ENCODE results near the gene RIMS4.

Gene RIMS4

DNA sequence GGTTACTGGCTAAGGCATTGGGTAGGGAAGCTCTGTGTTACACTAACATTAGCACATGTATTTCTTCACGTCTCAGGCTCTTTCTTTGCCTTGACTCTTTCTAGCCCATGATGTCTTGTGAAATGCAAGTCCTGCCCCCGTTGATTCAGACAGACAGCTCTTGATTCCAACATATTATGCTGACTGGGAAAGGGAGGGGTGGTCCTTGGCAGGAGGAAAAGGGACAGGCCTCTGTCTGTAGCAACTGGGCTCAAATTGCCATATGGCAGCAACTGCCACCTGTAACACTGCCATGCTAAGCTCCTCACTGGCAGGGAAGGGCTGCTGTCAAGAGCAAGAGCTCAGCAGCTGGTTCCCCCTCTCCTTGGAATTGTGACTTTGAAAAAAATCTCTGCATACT lies 70.4 kb downstream of the RIMS4 start:
- no peak for DNase-seq (ENCODE audit: low spot score)

DNA sequence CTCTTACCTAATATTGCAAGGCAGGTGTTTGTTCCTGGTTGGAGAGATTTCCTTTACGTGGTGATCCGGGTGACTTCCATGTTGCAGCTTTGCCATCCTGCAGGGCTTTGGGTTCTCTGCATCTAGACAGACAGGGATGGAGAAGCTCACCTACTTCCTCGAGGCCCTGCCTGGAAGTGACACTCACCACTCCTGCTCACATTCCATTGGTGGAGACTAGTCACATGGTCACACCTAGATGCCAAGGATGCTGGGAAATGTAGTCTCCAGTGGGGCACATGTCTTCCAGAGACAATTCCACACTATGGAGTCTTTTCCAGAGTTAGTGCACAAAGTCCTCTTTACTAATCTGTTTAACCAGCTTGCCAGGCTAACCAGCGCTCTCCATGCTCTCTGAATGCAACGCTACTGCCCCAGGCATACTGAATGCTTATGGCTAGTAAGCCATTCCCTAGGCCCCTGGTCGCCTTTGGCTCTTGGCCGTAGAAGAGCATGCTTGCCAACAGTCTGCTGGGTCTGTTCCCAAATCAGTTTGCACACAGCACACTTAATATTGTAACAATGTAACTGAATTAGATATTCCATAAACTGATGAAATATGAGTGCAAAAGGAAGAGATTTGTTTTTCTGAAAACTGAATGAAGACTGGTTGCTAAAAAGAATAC lies 71.4 kb downstream of the RIMS4 start:
- peak; percentile 87 for DNase-seq (ENCODE audit: low spot score)

DNA sequence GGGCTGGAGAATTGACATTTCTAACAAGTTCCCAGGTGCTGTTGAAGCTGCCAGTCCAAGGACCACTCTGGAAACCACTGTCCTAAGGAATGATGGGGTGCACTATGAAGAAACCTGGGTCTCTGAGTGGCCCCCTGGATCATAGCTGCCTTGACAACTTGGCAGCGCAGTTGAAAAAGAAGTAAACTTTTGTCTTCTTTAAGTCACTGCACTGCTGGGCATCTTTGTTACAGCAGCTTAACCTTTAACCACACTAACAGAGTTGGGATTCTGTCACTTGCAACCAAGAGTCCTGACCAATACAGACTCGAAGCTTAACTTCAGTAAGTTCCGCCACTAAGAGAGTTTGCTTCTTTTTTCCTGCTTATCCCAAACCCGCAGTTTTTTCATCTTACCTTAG lies 73.2 kb downstream of the RIMS4 start:
- DNase-seq (ENCODE audit: low spot score), result no peak

DNA sequence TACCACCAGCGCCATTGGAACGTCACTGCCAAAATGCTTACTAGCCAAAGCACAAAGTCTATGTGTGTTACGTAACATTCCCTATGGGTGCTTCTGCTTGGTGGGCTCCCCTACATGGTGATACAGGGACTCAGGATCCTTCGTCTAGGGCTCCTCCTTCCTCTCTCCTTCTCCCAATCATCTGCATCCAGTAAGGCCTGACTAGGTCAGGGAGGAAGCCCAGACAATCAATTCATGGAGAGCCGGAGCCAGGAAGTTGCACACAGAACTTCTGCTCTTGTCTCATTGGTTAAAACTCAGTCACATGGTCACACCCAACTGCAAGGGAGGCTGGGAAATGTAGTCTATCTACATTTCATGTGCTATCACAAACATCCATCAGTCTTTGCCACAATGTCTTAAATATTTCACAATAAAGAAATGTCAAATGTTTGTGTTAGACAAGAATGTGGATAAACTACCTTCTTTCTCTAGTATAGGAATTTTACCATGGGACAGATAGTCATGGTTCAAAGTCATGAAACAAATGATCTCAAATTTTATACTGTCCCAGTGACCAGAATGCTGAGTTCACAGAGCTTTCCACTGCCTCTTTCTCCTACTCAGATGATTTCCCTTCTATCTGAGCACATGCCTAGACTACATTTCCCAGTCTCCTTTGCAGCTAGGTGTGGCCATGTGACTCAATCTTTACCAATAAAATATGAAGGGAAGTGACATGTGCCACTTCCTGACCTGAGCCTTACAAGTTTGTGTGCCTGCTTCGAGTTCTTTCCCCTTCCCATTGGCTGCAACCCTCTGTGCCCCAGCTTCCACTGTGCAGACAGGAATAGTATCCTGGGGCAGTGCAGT lies 74.0 kb downstream of the RIMS4 start:
- DNase-seq (ENCODE audit: low spot score), result peak; percentile 88

DNA sequence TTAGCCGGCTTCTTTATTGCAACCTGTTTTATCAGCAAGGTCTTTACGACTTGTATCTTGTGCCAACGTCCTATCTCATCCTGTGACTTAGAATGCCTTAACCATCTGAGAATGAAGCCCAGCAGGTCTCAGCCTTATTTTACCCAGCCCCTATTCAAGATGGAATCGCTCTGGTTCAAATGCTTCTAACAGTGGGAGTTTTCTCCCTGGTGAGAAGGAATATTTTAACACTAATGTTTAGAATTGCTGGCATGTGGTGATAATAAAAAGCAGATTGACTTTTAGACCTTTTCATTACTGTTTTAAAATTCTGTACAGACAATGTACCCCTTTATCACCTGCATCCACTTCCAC lies 74.6 kb downstream of the RIMS4 start:
- no peak for DNase-seq (ENCODE audit: low spot score)

DNA sequence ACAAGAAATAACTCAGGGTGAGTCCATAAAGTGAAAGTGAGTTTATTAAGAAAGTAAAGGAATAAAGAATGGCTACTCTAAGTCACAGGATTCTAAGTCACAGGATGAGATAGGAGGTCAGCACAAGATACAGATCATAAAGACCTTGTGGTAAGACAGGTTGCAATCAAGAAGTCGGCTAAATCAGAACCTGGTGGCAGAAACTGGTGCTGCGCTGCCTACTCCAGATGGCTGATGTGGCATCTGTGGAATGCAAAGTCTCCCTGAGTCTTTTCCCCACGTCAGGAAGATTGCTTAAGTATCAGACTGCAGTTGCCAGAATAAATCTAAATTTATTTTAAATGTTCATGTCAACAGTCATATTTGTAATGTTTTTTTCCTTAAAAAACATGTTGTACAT lies 75.4 kb downstream of the RIMS4 start:
- DNase-seq (ENCODE audit: low spot score), result no peak

DNA sequence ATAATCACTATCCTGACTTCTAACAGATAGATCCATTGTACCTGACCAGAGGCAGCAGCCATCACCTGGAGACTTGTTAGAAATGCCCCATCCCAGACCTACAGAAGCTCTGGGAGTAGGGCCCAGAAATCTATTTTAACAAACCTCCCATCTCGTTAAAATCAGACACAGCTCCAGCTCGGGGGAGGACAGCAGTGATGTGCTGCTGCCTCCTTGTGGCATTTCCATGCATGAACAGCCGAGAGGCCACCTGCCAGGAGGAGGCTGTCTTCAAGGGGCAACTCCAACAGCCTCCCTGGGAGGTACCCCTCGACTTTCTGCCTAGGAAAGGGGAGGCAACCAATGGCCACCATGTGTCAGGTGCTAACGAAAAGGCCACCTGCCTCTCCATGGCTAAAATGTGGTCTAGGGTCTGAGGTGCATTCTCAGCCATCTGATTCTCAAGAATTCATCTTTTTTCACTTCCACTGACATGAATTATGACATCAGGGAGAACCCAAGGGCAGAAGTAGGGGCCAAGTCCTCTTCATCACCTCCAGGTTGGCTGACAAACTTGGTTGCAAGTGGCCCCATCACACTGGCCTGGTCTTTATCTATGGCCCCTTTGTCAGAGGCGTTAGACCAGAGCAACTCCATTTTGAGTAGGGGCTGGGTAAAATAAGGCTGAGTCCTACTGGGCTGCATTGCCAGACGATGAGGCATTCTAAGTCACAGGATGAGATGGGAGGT lies 76.8 kb downstream of the RIMS4 start:
- DNase-seq (ENCODE audit: low spot score), result peak; percentile 78

DNA sequence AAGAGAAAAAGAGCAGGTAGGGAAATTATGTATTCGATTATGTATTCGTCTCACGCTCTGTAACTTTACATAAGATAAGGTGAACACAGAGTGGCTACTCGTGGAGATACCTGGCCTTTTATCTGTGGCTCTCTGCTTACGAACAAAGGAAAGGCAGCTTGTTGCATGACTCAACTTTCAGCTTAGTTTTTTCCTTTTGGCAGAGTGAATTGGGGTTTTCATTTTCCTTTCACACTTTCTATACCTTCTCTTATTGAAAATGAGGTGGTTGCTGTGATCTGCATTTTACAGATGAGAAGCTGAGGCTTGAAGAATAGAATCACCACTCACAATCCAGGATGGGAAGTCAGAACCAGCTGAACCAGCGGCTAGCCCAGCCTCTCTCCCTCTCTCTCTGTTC lies 78.0 kb downstream of the RIMS4 start:
- no peak for DNase-seq (ENCODE audit: low spot score)

DNA sequence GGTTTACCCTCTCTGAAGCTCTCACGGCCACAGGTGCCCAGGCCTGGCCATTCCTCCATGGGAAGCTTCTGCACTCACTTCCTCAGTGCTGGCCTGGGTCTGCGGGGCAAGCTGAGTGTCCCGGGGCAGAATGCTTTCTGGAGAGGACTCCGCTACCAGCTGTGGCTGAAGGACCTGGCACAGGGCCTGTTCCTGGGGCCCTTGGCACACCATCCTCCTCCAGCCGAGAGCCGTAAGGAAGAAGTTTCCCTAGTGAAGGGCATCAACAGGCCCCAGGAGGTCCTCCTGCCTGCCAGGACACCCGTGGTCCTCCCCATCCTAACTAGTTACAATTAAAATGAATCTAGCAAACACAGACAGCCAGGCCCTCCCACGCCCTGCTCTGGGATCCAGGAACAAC lies 78.7 kb downstream of the RIMS4 start:
- no peak for DNase-seq (ENCODE audit: low spot score)

DNA sequence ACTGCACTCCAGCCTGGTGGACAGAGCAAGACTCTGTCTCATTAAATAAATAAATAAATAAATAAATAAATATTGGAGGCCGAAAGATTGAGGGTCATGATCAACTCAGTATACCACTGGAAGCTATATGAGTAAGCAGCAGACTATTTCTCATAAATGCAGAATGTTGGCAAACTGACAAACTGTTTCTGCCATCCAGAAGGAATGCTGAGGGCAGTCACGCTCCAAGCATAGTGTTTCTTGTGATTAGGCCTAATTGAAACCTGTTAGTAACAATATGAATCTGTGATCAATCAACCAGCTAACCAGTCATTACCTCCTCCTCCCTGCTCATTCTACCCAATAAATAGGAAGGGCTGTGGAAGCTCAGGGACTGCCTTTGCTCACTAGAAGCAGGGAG lies 79.9 kb downstream of the RIMS4 start:
- DNase-seq (ENCODE audit: low spot score), result no peak

DNA sequence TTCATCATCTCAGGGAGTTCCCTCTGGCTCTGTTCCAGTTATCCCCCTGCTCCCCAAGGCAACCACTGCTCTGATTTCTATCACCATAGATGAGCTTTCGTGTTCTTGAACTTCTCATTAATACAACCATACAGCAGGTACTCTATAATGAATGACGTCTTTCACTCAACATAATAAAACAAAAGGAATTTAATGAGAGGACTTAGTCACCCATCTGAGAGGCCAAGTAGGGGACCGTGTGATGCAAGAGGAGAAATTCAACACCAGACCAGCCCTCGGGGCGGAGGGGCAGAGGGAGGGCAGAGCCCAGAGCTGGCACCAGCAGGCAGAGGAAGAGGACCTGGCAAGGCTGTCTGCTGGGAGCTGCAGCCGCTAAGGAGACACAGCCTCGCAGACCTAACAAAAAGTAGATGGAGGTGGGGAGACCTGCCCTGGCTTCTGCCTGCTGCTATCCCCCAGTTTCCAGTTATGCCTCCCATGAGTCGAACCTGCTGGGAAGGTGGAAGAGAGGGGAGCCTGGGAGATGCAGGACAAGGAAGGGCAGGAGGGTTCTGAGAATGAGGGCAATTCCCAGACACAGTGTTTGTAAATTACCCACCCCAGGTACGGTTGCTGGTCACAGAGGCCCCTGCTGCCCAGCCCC lies 81.4 kb downstream of the RIMS4 start:
- peak; percentile 66 for DNase-seq (ENCODE audit: low spot score)

DNA sequence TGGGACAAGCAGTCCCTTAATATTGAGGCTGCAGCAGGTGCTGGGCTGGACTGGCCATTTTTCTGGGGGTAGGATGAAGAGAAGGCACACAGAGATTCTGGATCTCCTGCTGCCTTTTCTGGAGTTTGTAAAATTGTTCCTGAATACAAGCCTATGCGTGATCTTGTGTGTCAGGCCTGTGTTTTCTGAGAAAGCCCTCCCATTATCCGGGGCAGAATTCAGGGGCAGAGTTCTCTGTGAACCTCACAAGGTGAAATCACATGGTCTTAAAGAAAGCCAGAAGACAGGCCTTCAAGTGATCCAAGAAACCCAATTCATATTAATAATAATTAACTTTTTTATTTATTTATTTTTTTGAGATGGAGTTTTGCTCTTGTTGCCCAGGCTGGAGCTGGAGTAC lies 82.7 kb downstream of the RIMS4 start:
- no peak for DNase-seq (ENCODE audit: low spot score)

DNA sequence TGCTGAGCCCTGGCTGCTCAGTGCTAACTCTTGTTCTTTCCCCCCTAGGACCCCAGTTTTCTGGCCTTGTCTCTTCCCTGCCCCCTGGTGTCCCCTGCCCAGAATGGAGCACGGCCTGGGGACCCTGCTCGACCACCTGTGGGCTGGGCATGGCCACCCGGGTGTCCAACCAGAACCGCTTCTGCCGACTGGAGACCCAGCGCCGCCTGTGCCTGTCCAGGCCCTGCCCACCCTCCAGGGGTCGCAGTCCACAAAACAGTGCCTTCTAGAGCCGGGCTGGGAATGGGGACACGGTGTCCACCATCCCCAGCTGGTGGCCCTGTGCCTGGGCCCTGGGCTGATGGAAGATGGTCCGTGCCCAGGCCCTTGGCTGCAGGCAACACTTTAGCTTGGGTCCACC lies 83.3 kb downstream of the RIMS4 start:
- DNase-seq (ENCODE audit: low spot score), result no peak

DNA sequence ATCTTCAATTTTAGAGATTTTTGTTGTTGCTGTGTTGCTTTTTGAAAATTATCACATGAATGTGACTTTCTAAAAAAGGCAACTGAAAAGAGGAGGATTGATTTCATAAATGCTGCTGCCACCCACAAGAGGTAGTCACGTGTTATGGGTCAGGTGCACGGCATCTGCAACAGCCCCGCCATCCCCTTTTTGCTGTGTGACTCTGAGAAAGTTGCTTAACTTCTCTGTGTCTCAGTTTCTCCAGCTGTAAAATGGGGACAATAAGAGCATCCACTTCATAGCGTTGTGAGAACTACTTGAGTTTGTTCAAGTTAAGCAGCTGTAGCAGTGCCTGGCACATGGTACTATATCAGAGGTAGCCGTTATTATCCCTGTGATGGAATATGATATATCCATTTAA lies 84.5 kb downstream of the RIMS4 start:
- DNase-seq (ENCODE audit: low spot score), result no peak

DNA sequence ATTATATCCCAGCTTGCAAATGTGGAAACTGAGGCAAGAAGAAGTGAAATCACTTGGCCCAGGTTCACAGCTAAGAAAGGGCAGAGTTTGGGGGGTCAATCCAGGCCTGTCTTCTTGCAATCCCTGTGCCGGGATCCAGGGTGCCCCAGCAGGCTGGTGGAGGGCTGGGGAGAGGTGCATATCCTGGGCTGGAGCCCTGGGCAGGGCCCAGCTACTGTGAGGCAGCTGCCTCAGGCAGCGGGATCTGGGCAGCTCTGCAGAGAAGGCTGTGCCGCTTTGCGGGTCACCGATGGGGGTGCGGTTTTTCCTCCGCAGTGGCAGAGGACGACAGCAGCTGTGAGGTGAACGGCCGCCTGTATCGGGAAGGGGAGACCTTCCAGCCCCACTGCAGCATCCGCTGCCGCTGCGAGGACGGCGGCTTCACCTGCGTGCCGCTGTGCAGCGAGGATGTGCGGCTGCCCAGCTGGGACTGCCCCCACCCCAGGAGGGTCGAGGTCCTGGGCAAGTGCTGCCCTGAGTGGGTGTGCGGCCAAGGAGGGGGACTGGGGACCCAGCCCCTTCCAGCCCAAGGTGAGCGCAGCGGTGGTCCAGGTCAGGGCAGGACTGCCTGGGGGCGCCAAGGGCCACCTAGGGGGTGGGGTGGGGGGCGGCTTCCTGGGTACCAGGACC lies 85.8 kb downstream of the RIMS4 start:
- DNase-seq (ENCODE audit: low spot score), result no peak

DNA sequence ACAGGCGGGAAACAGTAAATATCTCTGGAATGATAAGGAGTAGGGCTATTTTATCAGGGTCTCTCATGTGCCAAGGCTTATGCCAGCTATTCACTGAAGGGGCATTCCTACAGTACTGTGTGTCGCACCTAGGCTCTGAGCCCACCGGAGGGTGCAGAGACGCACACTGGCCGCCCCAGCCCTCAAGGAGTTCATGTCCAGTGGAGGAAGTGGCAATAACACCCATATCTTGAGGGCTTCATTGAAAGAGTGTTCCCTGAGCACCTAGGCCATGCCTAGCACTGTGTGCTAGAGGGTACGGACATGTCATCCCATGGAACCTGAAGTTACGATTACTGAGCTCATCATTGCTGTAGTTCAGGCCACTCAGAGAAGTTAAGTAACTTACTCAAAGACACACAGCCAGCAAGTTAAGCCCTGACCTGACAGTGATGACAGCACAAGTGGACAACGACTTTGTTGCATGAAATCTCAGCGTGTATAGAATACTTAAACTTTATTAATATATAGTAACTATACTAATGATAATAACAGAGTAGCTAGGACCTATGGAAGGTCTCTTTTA lies 86.5 kb downstream of the RIMS4 start:
- no peak for DNase-seq (ENCODE audit: low spot score)

DNA sequence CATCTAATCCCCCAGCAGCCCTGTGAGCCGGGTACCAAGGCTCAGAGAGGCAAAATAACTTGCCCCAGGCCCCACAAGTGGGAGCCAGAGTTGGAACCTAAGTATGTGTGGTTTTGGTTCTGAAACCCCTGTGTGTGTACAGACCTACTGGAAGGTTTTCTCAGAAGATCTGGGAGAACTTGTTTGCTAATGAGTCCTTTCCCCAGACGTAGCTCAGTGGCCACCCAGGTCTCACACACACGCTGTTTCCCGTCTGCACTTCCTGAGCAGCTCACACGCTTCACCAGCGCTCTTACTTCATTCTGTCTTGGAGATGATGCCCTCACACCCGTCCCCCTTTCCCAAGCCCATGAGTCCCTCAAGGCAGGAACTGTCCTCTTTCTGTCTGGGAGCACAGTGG lies 87.0 kb downstream of the RIMS4 start:
- no peak for DNase-seq (ENCODE audit: low spot score)

DNA sequence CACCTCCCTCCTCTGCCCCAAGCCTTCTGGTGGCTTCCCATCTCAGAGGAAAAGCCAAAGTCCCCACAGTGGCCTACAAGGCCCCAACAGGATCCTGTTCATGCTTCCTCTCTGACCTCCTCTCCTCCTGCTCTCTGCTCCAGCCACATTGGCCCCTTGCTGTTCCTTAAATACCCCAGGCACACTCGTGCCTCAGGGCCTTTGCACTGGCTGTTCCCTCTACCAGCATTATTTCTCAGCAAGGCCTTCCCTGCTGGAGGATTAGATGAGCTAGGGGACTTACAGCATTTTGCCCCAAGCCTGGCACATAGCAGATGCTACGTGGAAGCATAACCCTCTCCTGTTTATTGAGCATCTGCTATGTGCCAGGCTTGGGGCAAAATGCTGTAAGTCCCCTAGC lies 87.4 kb downstream of the RIMS4 start:
- DNase-seq (ENCODE audit: low spot score), result no peak

DNA sequence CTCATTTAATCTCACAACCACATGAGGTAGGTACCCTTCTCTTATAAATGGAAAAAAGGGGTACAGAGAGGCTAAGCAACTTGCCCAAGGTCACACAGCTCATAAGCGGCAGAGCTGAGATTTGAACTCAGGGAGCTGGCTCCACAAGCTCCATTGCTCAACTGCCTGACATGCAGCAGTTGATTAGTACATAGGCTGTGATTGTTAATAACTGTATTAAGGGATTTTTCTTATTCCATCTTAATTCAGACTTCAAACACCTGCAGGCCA lies 88.6 kb downstream of the RIMS4 start:
- DNase-seq (ENCODE audit: low spot score), result no peak

DNA sequence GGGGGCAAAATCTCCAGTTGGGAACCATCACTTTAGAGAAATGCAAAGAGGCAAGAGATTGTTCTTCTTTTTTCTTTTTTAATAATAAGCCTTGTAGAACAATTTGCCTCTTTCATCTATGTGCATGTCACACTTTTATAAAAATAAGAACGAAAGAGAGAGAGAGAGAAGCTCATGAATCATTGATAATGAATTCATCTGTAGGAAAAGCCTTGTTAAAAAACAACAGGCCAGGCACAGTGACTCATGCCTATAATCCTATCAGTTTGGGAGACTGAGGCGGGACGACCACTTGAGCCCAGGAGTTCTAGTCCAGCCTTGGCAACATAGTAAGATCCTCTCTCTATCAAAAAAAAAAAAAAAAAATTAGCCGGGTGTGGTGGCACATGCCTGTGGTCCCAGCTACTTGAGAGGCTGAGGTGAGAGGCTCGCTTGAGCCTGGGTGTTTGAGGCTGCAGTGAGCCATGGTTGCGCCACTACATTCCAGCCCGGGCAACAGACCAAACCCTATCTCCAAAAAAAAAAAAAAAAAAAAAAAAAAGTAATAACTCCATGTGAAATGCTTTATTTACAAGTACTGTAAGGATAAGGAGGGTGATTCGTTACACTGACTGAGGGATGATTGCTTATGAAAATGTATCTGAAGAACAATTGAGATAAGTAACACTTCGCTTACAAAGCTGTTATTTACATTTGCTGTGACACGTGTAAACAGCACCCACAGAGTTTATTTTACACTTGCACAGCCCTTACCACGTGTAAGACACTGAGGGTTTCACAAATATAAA lies 89.2 kb downstream of the RIMS4 start:
- no peak for DNase-seq (ENCODE audit: low spot score)

DNA sequence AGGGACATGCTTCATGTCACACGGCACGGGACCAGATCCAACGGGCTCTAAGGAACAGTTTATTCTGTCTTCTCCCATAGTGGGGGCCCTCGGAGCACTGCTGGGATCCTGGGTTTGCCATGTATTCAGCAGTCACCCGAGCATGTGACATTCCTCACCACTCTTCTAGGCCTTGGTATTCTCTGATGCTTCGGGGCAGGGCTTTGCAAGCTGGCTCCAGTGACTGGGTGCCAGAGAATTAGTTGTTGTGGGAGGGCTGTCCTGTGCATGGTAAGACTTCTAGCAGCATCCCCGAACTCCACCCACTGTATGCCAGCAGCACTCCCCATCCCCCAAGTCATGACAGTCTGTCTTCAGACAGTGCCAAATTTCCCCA lies 89.7 kb downstream of the RIMS4 start:
- DNase-seq (ENCODE audit: low spot score), result peak; percentile 80

Measured in globus pallidus (tissue), 1 donor.